GDM1 (cell line): ENCODE measurements around the gene DOCK6.
"Not testable (repeated sequence)": the region's sequence is repeated elsewhere in the genome, so short reads cannot be mapped to it uniquely, and the experiment has no call there.

Experiments
- DNase-seq: peaks from one replicate; lab custom pipeline; 2025; lab: John Stamatoyannopoulos, UW

The DOCK6 gene

GRCh38 chr19:11196406-11197287 is 65.7 kb downstream of the DOCK6 start:
- no peak for DNase-seq

- DNase-seq = no peak
Measured at GRCh38 chr19:11195681-11196080, 66.6 kb downstream of the DOCK6 start.

- no peak for DNase-seq
Measured at GRCh38 chr19:11194656-11195558, 67.4 kb downstream of the DOCK6 start.

- DNase-seq = no peak
Measured at GRCh38 chr19:11194173-11194572, 68.2 kb downstream of the DOCK6 start.

GRCh38 chr19:11192957-11193939 is 69.1 kb downstream of the DOCK6 start:
- DNase-seq = no peak

GRCh38 chr19:11191934-11192333 is 70.4 kb downstream of the DOCK6 start:
- DNase-seq = no peak

- no peak for DNase-seq
Measured at GRCh38 chr19:11191273-11191755, 71.0 kb downstream of the DOCK6 start.

GRCh38 chr19:11190501-11190900 is 71.8 kb downstream of the DOCK6 start:
- no peak for DNase-seq

- no peak for DNase-seq
Measured at GRCh38 chr19:11187441-11187840, 74.9 kb downstream of the DOCK6 start.

- DNase-seq = no peak
Measured at GRCh38 chr19:11182994-11183393, 79.3 kb downstream of the DOCK6 start.

- DNase-seq = no peak
Measured at GRCh38 chr19:11181488-11181887, 80.8 kb downstream of the DOCK6 start.

- DNase-seq = not testable (repeated sequence)
Measured at GRCh38 chr19:11180975-11181374, 81.3 kb downstream of the DOCK6 start.

- DNase-seq = no peak
Measured at GRCh38 chr19:11180346-11180745, 82.0 kb downstream of the DOCK6 start.

GRCh38 chr19:11179716-11180297 is 82.5 kb downstream of the DOCK6 start:
- no peak for DNase-seq

- not testable (repeated sequence) for DNase-seq
Measured at GRCh38 chr19:11179145-11179465, 83.2 kb downstream of the DOCK6 start.

GRCh38 chr19:11177592-11177991 is 84.7 kb downstream of the DOCK6 start:
- no peak for DNase-seq

- DNase-seq = no peak
Measured at GRCh38 chr19:11176466-11177193, 85.7 kb downstream of the DOCK6 start.

GRCh38 chr19:11175920-11176319 is 86.4 kb downstream of the DOCK6 start:
- no peak for DNase-seq

- no peak for DNase-seq
Measured at GRCh38 chr19:11174336-11174735, 88.0 kb downstream of the DOCK6 start.

- no peak for DNase-seq
Measured at GRCh38 chr19:11173516-11174155, 88.7 kb downstream of the DOCK6 start.
